Raji (cell line): ENCODE data around the gene STBD1.

Source experiments
- POLR2A ChIP-seq: IDR thresholded peaks from 2 replicates; pipeline ENCODE4 v1.6.1; 2011; ENCODE audit warnings: low read depth, low read length, control low read depth; ENCODE audit not compliant: insufficient read depth

The STBD1 gene

DNA sequence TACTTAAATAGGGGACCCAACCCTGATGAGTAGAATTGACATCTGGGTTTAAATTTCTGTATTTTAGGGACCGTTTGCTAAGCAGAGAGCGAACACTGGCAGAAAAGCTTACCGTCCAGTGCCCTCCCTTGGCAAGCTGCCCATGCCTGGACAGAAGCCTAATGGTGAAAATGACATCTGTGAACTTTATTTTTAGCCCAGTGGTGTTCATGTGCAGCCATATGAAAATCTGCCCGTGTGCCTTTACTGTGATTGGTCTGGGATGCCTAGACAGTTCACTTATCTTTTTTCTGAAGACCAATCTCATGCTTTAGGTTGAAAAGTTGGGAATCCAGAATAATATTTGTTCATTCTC lies 1.1 kb downstream of the STBD1 start:
- TF ChIP-seq POLR2A, result no peak

DNA sequence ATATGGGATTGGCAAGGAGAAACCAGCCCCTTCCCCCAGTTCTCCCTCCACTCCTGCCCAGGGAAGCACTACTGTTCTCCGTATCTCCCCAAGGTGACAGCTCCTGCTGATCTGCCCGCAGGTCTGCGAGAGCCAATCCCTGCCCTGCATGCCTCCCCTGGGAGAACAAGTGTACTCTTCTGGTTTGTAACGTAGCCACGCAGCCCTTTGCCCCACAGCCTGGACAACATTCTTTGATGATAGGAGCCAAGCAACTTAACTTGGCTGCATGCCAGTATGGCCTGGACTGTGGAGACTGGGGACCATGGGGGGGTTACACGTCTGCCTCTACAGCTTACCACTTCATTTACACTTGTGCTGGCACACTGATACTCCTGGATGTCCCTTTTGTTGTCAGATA lies 2.0 kb downstream of the STBD1 start:
- no peak for TF ChIP-seq POLR2A

DNA sequence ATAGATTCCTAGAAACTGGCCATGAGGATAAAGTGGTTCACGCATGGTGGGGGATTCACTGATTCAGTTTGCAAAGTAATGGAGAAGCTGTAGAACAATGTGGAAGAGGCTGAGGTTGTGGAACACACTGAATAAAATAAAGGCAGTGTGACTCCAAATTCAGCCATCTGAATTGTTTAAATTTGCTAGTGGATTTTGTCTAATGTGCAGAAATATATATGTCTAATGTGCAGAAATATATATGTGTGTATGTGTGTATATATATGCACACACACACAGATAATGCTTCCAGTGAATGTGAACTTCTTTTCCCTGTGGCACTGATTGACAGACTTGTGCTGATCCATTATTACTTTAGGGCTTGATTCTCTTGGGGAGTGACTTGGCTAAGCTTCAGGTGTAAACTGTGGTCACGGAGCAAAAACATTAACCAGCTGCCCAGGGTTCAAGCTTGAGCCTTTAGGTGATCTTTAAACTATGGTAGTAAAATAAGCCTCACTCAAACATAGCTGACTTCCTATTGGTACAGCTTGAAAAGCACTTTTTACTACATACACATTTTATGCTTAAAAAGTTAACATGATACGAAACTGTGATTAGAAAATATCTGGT lies 3.5 kb downstream of the STBD1 start:
- TF ChIP-seq POLR2A, result no peak

DNA sequence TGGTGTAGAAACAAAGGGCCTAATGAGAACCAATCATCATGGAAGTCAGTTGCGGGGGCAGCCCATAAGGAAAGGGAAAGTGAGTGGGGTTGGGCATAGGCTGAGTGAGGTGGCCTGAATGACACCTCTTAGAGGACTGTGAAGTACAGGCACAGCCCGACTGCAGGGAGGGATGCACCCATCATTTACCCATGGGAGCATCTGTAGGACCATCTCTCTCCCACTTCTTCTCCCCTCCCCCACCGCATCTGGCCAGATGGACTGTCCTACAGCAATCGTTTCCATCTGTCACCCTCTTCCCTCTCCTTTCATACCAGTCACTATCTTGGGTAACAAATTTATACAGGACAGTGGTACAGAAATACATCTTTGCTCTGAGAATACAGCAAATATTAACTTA lies 4.2 kb downstream of the STBD1 start:
- TF ChIP-seq POLR2A, result no peak

DNA sequence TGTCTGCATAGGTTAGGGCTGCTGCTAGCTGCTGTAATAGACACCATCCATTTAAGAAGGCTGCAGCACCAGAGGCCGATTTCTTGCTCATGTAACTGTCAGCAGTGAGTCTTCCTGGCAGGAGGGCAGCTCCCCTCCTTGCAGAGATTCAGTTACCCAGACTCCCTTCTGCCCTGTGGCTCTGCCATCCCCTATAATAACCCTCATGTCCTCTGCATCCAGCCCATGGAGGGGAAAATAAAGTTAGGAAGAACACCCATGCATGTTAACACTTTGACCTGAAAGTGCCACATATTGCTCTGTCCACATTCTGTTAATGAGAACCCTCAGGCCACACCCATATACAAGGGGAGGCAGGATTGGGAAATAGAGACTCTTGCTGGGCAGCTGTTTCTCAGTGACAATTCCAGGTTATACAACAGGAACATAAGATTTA lies 5.4 kb downstream of the STBD1 start:
- TF ChIP-seq POLR2A, result no peak

DNA sequence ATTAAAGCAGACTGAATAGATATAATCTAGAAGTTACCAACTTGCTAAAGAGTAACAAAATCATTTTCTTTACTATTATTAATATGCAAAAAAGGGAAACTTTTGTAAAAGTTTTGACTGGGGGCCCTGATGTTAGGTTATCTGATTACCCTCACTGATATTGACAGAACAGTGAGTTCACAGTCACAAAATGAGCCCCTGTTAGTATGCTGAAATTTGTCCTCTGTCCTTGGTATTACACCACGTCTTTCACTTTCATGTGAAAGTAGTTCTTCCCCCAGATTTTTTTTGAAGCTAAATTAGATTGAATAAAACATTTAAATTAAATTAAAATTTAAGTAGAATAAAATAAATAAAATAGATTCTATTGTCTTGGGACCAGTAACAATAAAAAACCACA lies 5.9 kb downstream of the STBD1 start:
- no peak for TF ChIP-seq POLR2A

DNA sequence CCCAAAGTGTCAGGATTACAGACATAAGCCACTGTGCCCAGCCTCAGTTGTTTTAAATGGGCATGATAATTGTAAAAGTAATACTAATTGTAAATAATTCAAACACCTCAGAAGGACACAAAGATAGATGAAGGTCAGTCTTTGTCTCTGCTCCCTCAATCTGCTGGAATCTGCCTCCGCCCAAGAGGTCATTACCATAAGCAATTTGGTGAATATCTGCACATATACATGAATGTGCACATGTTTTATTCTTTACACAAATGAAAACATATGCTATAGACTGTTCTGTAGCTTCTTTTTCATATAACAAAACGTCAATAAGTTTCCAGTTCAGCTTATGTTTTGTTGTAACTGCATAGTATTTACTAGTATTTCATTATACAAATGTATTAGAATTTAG lies 7.0 kb downstream of the STBD1 start:
- no peak for TF ChIP-seq POLR2A

DNA sequence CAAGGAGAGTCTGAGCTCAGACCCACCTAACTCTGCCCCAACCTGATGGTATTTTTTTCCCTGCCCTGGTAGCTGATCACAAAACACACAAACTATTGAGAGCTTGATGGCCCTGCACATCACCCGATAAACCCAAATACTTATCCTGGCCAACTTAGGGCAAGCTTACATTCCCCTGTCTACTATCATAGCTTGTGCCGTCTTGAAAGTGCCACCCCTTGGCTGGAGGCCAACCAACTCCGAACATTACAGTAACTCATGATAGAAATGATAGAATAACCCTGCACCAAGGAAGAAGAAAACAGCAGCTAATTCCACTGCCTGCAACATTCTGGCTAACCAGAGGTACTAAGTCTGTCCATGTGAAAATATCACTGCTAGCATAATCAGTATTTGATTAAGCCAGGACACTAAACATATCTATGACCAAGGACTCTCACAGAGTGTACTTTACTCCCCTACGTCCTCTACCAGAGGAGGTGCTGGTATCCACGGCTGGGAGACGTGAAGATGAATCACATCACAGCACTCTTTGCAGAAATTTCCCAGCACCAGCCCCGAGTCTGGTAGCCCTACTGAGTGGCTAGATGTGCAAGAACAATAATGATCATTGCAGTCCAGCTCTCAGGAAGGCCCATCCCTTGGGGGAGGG lies 8.9 kb downstream of the STBD1 start:
- TF ChIP-seq POLR2A, result no peak

DNA sequence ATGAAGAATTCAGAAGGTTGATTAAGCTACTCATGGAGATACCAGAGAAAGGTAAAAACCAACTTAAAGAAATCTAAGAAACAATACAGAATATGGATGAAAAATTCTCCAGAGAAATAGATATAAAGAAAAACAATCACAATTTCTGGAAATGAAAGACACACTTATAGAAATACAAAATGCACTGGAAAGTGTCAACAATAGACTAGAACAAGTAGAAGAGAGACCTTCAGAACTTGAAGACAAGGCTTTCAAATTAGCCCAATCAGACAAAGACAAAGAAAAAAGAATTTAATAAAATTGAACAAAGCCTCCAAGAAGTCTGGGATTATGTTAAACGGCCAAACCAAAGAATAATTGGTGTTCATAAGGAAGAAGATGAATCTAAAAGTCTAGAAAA lies 9.6 kb downstream of the STBD1 start:
- no peak for TF ChIP-seq POLR2A

DNA sequence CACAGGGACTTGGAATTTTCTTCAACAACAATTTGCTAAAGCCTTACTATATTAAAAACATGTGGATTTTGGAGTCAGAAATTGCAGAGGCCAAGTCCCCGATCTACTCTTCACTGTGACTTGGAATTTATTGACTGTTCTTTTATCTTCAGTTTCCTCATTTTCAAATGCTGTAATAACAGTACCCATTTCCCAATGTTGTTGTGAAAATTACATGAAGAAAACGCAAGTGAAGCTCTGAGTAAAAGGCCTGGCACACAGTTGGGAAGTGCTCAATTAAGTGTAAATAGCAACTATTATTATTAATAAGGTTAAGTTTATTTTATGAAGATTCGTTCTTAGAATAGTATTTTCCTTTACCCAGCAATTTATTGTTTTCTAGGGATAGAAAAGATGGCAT lies 15.7 kb downstream of the STBD1 start:
- no peak for TF ChIP-seq POLR2A

DNA sequence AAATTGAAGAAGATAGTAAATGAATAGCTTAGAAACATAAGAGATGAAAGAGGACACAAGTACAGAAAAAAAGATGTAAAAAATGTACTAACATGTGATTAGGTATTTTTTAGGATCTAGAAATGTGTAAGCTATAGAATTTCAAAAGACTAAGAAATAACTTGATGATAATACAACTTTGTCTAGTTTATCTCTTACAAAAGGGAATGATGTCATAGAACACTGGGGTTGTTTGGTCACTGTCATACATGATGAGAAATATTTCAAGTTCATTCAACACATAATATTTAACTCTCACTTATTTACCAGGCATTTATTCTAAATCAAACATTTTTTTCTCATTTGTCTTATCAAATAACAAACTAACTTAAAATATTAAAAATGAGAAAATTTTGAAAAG lies 18.5 kb downstream of the STBD1 start:
- TF ChIP-seq POLR2A, result no peak

DNA sequence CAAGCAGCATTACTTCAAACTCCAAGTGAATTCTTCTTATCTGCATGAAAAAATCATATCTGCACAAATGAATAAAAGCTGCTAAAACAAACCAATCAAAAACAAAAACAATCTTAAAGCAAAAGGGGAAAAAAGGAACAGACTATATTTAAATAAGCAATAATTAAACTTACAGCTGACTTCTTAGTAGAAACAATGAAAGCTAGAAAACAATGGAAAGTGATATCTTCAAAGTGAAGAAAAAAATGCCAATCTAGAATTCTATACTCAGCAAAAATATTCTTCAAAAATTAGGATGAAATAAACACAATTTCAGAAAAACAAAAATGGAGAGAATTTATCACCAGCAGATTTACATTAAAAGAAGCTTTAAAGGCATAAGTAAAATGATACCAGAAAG lies 20.0 kb downstream of the STBD1 start:
- no peak for TF ChIP-seq POLR2A

DNA sequence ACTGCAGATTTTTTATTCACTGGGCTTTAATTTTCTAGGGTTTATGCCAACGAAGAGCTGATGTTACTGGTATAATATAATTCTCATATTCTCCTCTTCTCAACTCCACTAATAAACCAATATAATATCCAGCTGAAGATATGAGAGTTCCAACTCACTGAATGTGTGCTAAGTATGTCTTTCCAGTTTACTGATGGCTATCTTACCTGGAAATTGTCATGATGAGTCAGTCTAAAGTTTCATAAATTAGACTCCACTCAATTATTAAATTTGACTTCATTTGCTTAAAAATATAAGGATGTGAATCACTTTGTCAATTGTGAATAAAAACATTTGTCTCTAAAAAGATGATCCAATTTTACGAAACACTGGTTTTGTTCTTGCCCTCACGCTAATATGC lies 28.4 kb downstream of the STBD1 start:
- no peak for TF ChIP-seq POLR2A

DNA sequence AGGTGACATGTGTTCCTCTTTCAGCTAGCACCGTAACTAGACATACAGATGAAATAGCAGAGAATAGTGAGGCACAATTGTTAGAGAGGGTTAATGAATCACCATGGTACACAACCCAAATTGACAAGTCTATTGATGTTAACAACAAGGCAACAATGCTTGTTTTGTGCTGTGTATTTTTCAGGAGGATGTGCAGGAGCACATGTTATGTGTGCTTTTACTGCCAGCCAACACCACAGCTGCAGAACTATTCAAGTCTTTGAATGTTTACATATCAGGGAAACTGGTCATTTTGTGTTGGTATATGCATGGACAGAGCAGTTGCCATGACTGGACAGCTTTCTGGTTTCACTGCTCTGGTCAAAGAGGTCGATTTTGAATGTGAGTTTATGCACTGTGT lies 32.8 kb downstream of the STBD1 start:
- no peak for TF ChIP-seq POLR2A

DNA sequence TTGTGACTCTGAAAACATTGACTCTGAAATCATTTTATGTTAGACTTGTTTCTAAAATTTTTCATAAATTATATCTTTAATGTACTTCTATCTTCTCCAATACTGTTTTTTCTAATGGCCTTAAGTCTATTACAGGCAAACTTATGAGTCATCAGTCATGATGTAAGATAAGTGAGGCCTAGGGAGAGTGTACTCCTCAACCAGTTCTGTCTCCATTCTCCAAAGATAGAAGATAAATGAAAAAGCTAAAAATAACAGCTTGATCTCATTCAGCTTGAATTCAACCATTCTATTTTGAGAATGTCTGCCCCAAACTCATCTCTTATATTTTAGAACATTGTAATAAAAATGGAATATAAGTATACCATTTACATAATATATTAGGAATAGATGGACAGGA lies 34.5 kb downstream of the STBD1 start:
- TF ChIP-seq POLR2A, result no peak

DNA sequence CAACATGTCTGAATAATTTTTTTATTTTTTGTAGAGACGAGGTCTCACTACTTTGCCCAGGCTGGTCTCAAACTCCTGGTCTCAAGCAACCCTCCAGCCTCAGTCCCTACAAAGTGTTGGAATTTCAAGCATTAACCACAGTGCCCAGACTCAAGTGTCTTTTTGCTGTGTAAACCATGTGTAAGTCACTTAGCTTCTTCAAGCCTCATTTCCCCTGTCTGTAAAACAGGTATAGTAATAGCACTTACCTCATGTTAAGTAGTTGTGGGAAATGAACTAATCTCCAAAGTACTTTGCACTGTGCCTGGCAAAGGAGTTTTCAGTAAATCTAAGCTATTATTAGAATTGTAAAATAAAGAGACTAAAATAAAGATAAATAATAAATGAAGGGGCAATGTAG lies 35.7 kb downstream of the STBD1 start:
- TF ChIP-seq POLR2A, result no peak

DNA sequence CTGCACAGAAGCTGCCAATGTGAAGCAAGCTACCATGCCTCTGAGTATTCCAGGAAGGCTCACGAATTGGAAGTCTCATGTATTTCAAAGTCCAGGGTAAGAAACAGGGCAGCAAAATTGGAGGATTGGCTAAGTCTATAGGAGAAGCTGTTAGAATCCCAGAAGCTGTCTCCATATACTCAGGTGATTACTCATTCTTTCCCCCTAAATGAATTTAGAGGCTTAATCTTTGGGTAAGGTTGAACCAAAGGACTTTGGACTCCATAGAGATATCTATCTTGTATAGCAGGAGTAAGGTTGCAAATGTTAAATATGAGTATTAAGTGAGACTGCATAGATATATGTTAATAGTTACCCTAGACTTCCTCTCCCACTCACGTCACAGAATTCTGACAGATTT lies 36.3 kb downstream of the STBD1 start:
- TF ChIP-seq POLR2A, result no peak
